Mesenchymal stem cell (in vitro differentiated cells and primary cell): Measurements from ENCODE around the gene MYBPC2. TPM values are rescaled to one million over a fixed set of nuclear protein-coding genes. Genes with fewer than 3 reads are reported as not detected.

Experiments used
- DNase-seq: peaks from one replicate; pipeline ENCODE4 v3.0.0-alpha.2; 2013
- H2AFZ ChIP-seq: one replicate; pipeline ENCODE4 v1.6.1; 2013; ENCODE audit warnings: low read depth, mild to moderate bottlenecking, control low read depth, inconsistent platforms, low read length, moderate library complexity
- H2AK5ac ChIP-seq: 2 replicates; pipeline ENCODE4 v1.6.1; 2013; ENCODE audit warnings: low read length, moderate library complexity, mild to moderate bottlenecking, inconsistent platforms; ENCODE audit not compliant: severe bottlenecking
- H2BK120ac ChIP-seq: one replicate; pipeline ENCODE4 v1.6.1; 2013; ENCODE audit warnings: low read depth, mild to moderate bottlenecking, inconsistent platforms, low read length, moderate library complexity
- H2BK12ac ChIP-seq, 2 experiments: one replicate each; pipeline ENCODE4 v1.6.1; 2013; ENCODE audit warnings: inconsistent platforms in 2 of 2, low read length in 2 of 2, mild to moderate bottlenecking in 2 of 2, moderate library complexity in 2 of 2, control low read depth in 1 of 2
- H2BK15ac ChIP-seq: one replicate; pipeline ENCODE4 v1.6.1; 2013; ENCODE audit warnings: mild to moderate bottlenecking, low read depth, inconsistent platforms; ENCODE audit not compliant: poor library complexity, severe bottlenecking
- H2BK5ac ChIP-seq: 2 replicates; pipeline ENCODE4 v1.6.1; 2013; ENCODE audit warnings: low read depth, mild to moderate bottlenecking, low read length, control low read depth, inconsistent platforms; ENCODE audit not compliant: poor library complexity, severe bottlenecking
- H3K14ac ChIP-seq, 2 experiments: one replicate each; pipeline ENCODE4 v1.6.1; 2013; ENCODE audit warnings: inconsistent platforms in 2 of 2, low read length in 2 of 2, control low read depth in 1 of 2, mild to moderate bottlenecking in 1 of 2, moderate library complexity in 1 of 2
- H3K18ac ChIP-seq, 2 experiments: one replicate each; pipeline ENCODE4 v1.6.1; 2013; ENCODE audit warnings: inconsistent platforms in 2 of 2, low read length in 2 of 2, control low read depth in 1 of 2, low read depth in 1 of 2, mild to moderate bottlenecking in 1 of 2
- H3K23ac ChIP-seq, 2 experiments: one replicate each; pipeline ENCODE4 v1.6.1; 2013; ENCODE audit warnings: inconsistent platforms in 2 of 2, low read length in 2 of 2, mild to moderate bottlenecking in 2 of 2, moderate library complexity in 2 of 2, control low read depth in 1 of 2
- H3K27ac ChIP-seq: 2 replicates; pipeline ENCODE4 v1.5.1; 2013; ENCODE audit warnings: mild to moderate bottlenecking, moderate library complexity, low read length, control low read depth, inconsistent platforms; ENCODE audit not compliant: poor library complexity, severe bottlenecking
- H3K27me3 ChIP-seq, 2 experiments: 2 replicates each; pipeline versions ENCODE4 v1.6.1 to v1.7.0; 2013; ENCODE audit warnings: low read length in 2 of 2, mild to moderate bottlenecking in 2 of 2, moderate library complexity in 2 of 2, control low read depth in 1 of 2, inconsistent platforms in 1 of 2; ENCODE audit not compliant: control insufficient read depth in 1 of 2, insufficient read depth in 1 of 2
- H3K36me3 ChIP-seq, 2 experiments: 2 replicates each; pipeline versions ENCODE4 v1.6.1 to v1.7.0; 2013; ENCODE audit warnings: low read length in 2 of 2, control low read depth in 1 of 2, inconsistent platforms in 1 of 2, low read depth in 1 of 2, mild to moderate bottlenecking in 1 of 2; ENCODE audit not compliant: insufficient read depth in 2 of 2, control insufficient read depth in 1 of 2
- H3K4ac ChIP-seq, 2 experiments: one replicate each; pipeline ENCODE4 v1.6.1; 2013; ENCODE audit warnings: inconsistent platforms in 2 of 2, low read length in 2 of 2, mild to moderate bottlenecking in 2 of 2, moderate library complexity in 2 of 2, control low read depth in 1 of 2, low read depth in 1 of 2
- H3K4me1 ChIP-seq: 2 replicates; pipeline ENCODE4 v1.6.1; 2013; ENCODE audit warnings: low read depth, low read length, control low read depth; ENCODE audit not compliant: control insufficient read depth, insufficient read depth
- H3K4me2 ChIP-seq: 2 replicates; pipeline ENCODE4 v1.6.1; 2013; ENCODE audit warnings: low read length, mild to moderate bottlenecking, inconsistent platforms; ENCODE audit not compliant: poor library complexity, severe bottlenecking
- H3K4me3 ChIP-seq, 2 experiments: 2 replicates each; pipeline versions ENCODE4 v1.5.1 to v1.7.0; 2013; ENCODE audit warnings: low read length in 2 of 2, mild to moderate bottlenecking in 2 of 2, control low read depth in 1 of 2, low read depth in 1 of 2; ENCODE audit not compliant: insufficient read depth in 1 of 2
- H3K79me1 ChIP-seq: replicated peaks from 2 replicates; pipeline ENCODE4 v1.6.1; 2013; ENCODE audit warnings: mild to moderate bottlenecking, control low read depth, low read length, inconsistent platforms; ENCODE audit not compliant: poor library complexity, severe bottlenecking
- H3K9ac ChIP-seq: 2 replicates; pipeline ENCODE4 v1.7.0; 2013; ENCODE audit warnings: mild to moderate bottlenecking, low read length, moderate library complexity
- H3K9me3 ChIP-seq: 2 replicates; pipeline ENCODE4 v1.7.0; 2013; ENCODE audit warnings: mild to moderate bottlenecking, low read length; ENCODE audit not compliant: control insufficient read depth
- H4K8ac ChIP-seq: one replicate; pipeline ENCODE4 v1.6.1; 2013; ENCODE audit warnings: inconsistent platforms, mild to moderate bottlenecking, low read length, moderate library complexity
- H4K91ac ChIP-seq: one replicate; pipeline ENCODE4 v1.6.1; 2013; ENCODE audit warnings: mild to moderate bottlenecking, low read length, inconsistent platforms
- WGBS: methylation state at CpG from one replicate; pipeline ENCODE4 v1.1.7; 2013; ENCODE audit warnings: mixed read lengths; 5-methylcytosine and 5-hydroxymethylcytosine counted together
- polyA plus RNA-seq, 2 experiments: library from polyadenylated mRNA; stranded (reverse); fragments of 200-250 nt; gene quantifications; one replicate each; pipeline ENCODE4 v1.2.3, GENCODE V29; 2013

The MYBPC2 gene
- polyA plus RNA-seq (2013, experiment 1 of 2): not detected
- polyA plus RNA-seq (2013, experiment 2 of 2): not detected

GRCh38 chr19:50432221-50433028 lies at the start of gene MYBPC2:
MYBPC2 (plus strand) TSS chr19:50432892; CDS start chr19:50432954, 62 bp downstream.
- 9% methylated on average over 40 of the region's 40 CpGs for WGBS
- Histone ChIP-seq H4K8ac (peak within 1 kb of the TSS; percentile 71), H3K27ac (peak within 1 kb of the TSS; percentile 90)

GRCh38 chr19:50383001-50383851 lies 49.5 kb upstream of the MYBPC2 start:
- Histone ChIP-seq H3K4ac (peak overlapping the region; percentile 13 to 47), H3K18ac (peak overlapping the region; percentile 72 to 74), H4K91ac (no peak overlapping the region), H3K14ac (peak overlapping the region in 1 of 2 experiments; percentile 48), H3K23ac (no peak overlapping the region), H2BK5ac (no peak overlapping the region), H3K36me3 (peaks cover 51 to 64% of the 10 kb centered on the region in 2 experiments), H3K27me3 (no peaks in the 10 kb centered on the region), H2BK12ac (no peak overlapping the region), H3K27ac (peak overlapping the region; percentile 71), H3K4me3 (peak overlapping the region; percentile 54 to 83), H2BK15ac (no peak overlapping the region), H4K8ac (peak overlapping the region; percentile 54), H3K4me1 (peaks cover 10% of the 10 kb centered on the region), H2AFZ (peak overlapping the region; percentile 66), H3K9ac (peak overlapping the region; percentile 88), H3K4me2 (peak overlapping the region; percentile 89), H2AK5ac (no peak overlapping the region), H2BK120ac (peak overlapping the region; percentile 57), H3K9me3 (no peaks in the 10 kb centered on the region), H3K79me1 (peaks cover 41% of the 10 kb centered on the region)
- 60% methylated on average over 21 of the region's 21 CpGs for WGBS
- no peak for DNase-seq

More at GRCh38 chr19:50432221-50433028, at the start of gene MYBPC2:
- peak within 1 kb of the TSS; percentile 77 for H3K9ac ChIP-seq
- peaks cover 44% of the 10 kb centered on the region for H3K4me1 ChIP-seq
- H3K23ac ChIP-seq: no peak within 1 kb of the TSS
- H3K9me3 ChIP-seq: no peaks in the 10 kb centered on the region
- peaks cover 0 to 65% of the 10 kb centered on the region in 2 experiments for H3K27me3 ChIP-seq
- peak within 1 kb of the TSS; percentile 42 for H2BK120ac ChIP-seq
- no peak within 1 kb of the TSS for H2BK15ac ChIP-seq
- peak within 1 kb of the TSS; percentile 93 for H2AK5ac ChIP-seq
- H2BK12ac ChIP-seq: no peak within 1 kb of the TSS
- peak within 1 kb of the TSS; percentile 35 to 60 for H3K18ac ChIP-seq
- H3K79me1 ChIP-seq: no peaks in the 10 kb centered on the region
- H2AFZ ChIP-seq: peak within 1 kb of the TSS; percentile 42
- peak; percentile 33 for DNase-seq
- peak within 1 kb of the TSS; percentile 97 for H3K4me2 ChIP-seq
- peaks cover 0 to 4% of the 10 kb centered on the region in 2 experiments for H3K36me3 ChIP-seq
- peak within 1 kb of the TSS; percentile 62 to 81 for H3K4me3 ChIP-seq
- peak within 1 kb of the TSS; percentile 89 for H2BK5ac ChIP-seq
- peak within 1 kb of the TSS in 1 of 2 experiments; percentile 35 for H3K4ac ChIP-seq
- no peak within 1 kb of the TSS for H4K91ac ChIP-seq
- no peak within 1 kb of the TSS for H3K14ac ChIP-seq

DNA sequence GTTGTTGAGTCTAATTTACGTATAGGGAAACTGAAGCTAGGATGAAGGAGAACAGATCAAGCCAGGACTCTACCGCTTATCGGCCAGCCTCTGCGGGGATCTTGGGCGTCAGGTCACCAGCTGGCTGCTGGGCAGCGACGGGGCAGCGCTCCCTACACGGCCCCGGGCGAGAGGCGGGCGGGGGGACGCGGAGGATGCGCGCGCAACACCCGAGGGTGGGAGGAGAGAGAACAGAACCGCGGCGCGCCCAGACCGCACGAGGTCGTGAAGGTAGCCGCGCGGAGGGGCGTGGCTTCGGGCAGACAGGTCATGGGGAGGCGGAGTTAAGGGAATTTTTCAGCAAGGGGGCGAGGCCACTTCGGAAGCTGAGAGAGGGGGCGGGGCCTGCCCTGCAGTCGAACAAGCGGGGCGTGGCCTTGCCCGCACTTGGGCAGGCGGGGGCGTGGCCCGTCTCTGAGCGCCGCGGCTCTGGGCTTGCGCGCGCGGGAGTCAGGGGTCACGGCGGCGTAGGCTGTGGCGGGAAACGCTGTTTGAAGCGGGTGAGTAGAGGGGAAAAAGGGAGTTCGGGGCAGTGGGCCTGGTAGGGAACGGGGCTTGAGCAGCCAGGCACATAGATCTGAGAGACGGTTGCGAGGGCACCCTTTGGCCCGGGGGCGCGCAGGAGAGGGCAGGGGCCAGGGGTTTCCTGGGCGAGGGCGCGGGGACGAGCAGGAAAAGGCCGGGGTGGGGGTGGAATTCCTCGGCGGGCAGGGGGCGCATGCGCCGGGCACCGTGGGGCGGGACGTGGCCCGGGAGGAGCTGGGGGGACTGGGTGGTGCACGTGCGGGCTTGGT lies 48.6 kb upstream of the MYBPC2 start, which contains the start of gene POLD1:
POLD1 (plus strand) TSS at position 496 of the 833 bp plus-strand sequence. CDS start 14,505 bp downstream, outside the sequence.
- DNase-seq: peak; percentile 97
- Histone ChIP-seq H2BK5ac (no peak within 1 kb of the TSS), H3K36me3 (peaks cover 43 to 55% of the 10 kb centered on the region in 2 experiments), H3K4ac (peak within 1 kb of the TSS; percentile 47 to 80), H3K23ac (peak within 1 kb of the TSS in 1 of 2 experiments; percentile 3), H3K4me1 (peaks cover 10% of the 10 kb centered on the region), H3K14ac (peak within 1 kb of the TSS in 1 of 2 experiments; percentile 82), H3K18ac (peak within 1 kb of the TSS; percentile 84), H3K4me3 (peak within 1 kb of the TSS; percentile 71 to 83), H3K4me2 (peak within 1 kb of the TSS; percentile 89), H4K8ac (peak within 1 kb of the TSS; percentile 75), H3K27me3 (no peaks in the 10 kb centered on the region), H3K9me3 (no peaks in the 10 kb centered on the region), H2BK120ac (peak within 1 kb of the TSS; percentile 57), H3K79me1 (peaks cover 38% of the 10 kb centered on the region), H3K27ac (peak within 1 kb of the TSS; percentile 71), H2BK15ac (peak within 1 kb of the TSS; percentile 96), H4K91ac (peak within 1 kb of the TSS; percentile 80), H2AK5ac (no peak within 1 kb of the TSS), H3K9ac (peak within 1 kb of the TSS; percentile 88), H2BK12ac (no peak within 1 kb of the TSS), H2AFZ (peak within 1 kb of the TSS; percentile 66)
- 1% methylated on average over 76 of the region's 78 CpGs for WGBS
